ENCODE measurements around the gene PHYKPL.

GRCh38 chr5:178273041-178273440, 40.4 kb upstream of the PHYKPL start:
- TF ChIP-seq CTCF (conservative IDR thresholded peaks at IDR 0.05 in 1 of 2, IDR thresholded peaks at IDR 0.05 in 1 of 2; ENCODE audit: low read depth in 1 of 2, low read length in 2 of 2) (no peak), EZH2 (IDR thresholded peaks at IDR 0.05; ENCODE audit: low read length, missing control alignments) (no peak)
